ENCODE results near the gene SMAD7. TPM values are rescaled to one million over a fixed set of nuclear protein-coding genes. Genes with fewer than 3 reads are reported as not detected.

SMAD7 gene
- total RNA-seq, 2 experiments from 2014 or later: 244 to 254 TPM

DNA sequence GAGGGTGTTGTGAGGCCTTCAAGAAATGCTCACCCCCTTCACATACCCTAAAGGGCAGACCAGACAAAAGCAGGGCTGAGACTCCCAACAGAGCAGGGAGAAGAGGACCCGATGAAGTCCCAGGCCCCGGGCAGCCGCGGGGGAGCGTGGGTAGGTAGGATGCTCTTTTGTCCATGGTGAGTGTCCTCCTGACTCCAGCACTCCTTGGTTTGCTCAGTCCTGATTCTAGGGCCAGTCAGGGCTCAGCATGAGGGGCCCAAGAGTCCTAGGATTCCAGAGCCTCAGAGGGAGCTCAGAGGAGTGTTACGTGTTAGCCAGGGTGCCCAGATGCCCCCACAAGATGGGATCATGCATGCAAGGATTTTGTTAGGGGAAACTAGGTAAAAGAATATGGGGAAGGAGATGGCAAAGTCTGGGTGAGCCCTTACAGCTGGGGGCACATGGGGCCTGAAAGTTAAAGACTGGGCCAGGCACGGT is 64.8 kb downstream of the SMAD7 start:
- ATAC-seq (ENCODE audit: poor library complexity) (no peak), DNase-seq (no peak)
- H3K27me3 Mint-ChIP-seq: no peaks in the 10 kb centered on the region
- no peaks in the 10 kb centered on the region for H3K9me3 Mint-ChIP-seq
- no peak overlapping the region for H3K4me3 Mint-ChIP-seq
- Histone ChIP-seq H3K36me3 (ENCODE audit: insufficient read depth, low read length) (no peaks in the 10 kb centered on the region), H3K9me3 (ENCODE audit: control insufficient read depth in 1 of 2, insufficient read depth in 1 of 2, low read length in 2 of 2) (no peaks in the 10 kb centered on the region), H3K4me1 (ENCODE audit: insufficient read depth, low read length) (peaks cover 2% of the 10 kb centered on the region), H3K27ac (ENCODE audit: low read depth in 1 of 2, low read length in 2 of 2) (no peak overlapping the region), H3K4me3 (ENCODE audit: low read length) (no peak overlapping the region), H3K27me3 (ENCODE audit: control insufficient read depth in 1 of 2, insufficient read depth in 2 of 2, low read length in 2 of 2) (no peaks in the 10 kb centered on the region)
- H3K27ac Mint-ChIP-seq: no peak overlapping the region
- H3K36me3 Mint-ChIP-seq (ENCODE audit: low read depth): no peaks in the 10 kb centered on the region
- intact Hi-C loops (cut with DNase I, micrococcal nuclease): no loop called here
- POLR2A ChIA-PET: no interaction called here
- CTCF ChIA-PET: no interaction called here
- TF ChIP-seq, protein P1, sequence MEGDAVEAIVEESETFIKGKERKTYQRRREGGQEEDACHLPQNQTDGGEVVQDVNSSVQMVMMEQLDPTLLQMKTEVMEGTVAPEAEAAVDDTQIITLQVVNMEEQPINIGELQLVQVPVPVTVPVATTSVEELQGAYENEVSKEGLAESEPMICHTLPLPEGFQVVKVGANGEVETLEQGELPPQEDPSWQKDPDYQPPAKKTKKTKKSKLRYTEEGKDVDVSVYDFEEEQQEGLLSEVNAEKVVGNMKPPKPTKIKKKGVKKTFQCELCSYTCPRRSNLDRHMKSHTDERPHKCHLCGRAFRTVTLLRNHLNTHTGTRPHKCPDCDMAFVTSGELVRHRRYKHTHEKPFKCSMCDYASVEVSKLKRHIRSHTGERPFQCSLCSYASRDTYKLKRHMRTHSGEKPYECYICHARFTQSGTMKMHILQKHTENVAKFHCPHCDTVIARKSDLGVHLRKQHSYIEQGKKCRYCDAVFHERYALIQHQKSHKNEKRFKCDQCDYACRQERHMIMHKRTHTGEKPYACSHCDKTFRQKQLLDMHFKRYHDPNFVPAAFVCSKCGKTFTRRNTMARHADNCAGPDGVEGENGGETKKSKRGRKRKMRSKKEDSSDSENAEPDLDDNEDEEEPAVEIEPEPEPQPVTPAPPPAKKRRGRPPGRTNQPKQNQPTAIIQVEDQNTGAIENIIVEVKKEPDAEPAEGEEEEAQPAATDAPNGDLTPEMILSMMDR (IDR thresholded peaks at IDR 0.05): no peak
- H3K4me1 Mint-ChIP-seq (ENCODE audit: low read depth): no peaks in the 10 kb centered on the region

DNA sequence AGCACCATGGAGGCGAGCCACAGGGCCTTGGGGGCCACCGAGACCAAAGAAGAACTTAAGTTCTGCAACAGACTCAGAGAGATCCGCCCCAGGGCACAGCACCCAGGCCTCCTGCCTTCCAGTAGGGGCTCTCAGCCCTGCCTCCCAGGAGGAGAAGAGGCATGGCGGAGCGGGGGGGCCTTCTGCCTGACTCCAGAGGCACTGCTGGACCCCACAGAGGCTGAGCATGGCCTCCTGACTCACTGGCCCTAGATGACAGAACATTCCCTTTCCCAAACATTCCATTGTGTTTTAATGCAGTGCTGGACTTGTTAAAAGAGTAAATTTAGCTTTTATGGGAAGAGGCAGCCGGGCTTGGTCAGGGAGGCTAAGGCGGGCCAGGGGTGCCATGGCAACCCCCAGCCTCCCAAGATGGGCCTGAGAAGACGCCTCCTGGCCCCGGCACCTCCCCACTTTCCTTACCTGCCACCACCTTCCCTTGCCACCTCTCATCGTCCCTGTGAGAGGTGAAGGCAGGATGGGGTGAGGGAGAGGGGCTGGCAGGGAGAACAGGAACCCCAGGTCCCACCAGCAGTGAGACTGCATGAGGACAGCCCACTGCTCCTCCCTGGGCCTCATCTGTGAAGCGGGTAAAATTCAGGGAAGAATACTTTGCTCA is 65.4 kb downstream of the SMAD7 start:
- peaks cover 2% of the 10 kb centered on the region for H3K4me1 ChIP-seq (ENCODE audit: insufficient read depth, low read length)
- H3K4me3 Mint-ChIP-seq: no peak overlapping the region
- no peak overlapping the region for H3K27ac ChIP-seq (ENCODE audit: low read depth in 1 of 2, low read length in 2 of 2)
- CTCF ChIA-PET: no interaction called here
- TF ChIP-seq, protein P1 (IDR thresholded peaks at IDR 0.05): no peak
- no peak overlapping the region for H3K4me3 ChIP-seq (ENCODE audit: low read length)
- H3K27me3 Mint-ChIP-seq: no peaks in the 10 kb centered on the region
- no peaks in the 10 kb centered on the region for H3K9me3 ChIP-seq (ENCODE audit: control insufficient read depth in 1 of 2, insufficient read depth in 1 of 2, low read length in 2 of 2)
- H3K4me1 Mint-ChIP-seq (ENCODE audit: low read depth): peaks cover 4% of the 10 kb centered on the region
- DNase-seq (no peak), ATAC-seq (ENCODE audit: poor library complexity) (no peak)
- intact Hi-C loops (cut with DNase I, micrococcal nuclease): no loop called here
- no peak overlapping the region for H3K27ac Mint-ChIP-seq
- no peaks in the 10 kb centered on the region for H3K36me3 Mint-ChIP-seq (ENCODE audit: low read depth)
- H3K27me3 ChIP-seq (ENCODE audit: control insufficient read depth in 1 of 2, insufficient read depth in 2 of 2, low read length in 2 of 2): no peaks in the 10 kb centered on the region
- POLR2A ChIA-PET: no interaction called here
- H3K9me3 Mint-ChIP-seq: no peaks in the 10 kb centered on the region
- H3K36me3 ChIP-seq (ENCODE audit: insufficient read depth, low read length): no peaks in the 10 kb centered on the region

DNA sequence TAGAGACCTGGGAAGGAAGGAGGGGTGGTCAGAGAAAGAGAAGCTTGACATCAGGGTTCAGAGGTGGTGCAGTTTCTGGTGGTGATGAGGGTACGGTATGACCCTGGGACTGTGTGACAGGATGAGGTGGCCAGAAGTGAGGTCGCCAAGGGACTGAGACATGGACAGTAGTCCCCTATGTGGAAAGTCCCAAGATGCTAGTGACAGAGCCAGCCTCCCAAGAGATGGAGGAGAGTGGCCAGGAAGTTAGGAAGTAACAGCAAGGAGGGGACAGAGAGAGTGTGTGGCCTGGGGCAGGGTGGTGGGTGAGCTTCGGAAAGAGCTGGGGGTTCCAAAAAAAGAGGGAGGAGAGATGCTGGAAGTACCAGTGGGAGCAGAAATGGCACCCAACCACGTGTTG is 66.0 kb downstream of the SMAD7 start:
- TF ChIP-seq, protein P1 (IDR thresholded peaks at IDR 0.05): no peak
- H3K27ac ChIP-seq (ENCODE audit: low read depth in 1 of 2, low read length in 2 of 2): no peak overlapping the region
- CTCF ChIA-PET: no interaction called here
- H3K9me3 ChIP-seq (ENCODE audit: control insufficient read depth in 1 of 2, insufficient read depth in 1 of 2, low read length in 2 of 2): no peaks in the 10 kb centered on the region
- H3K4me1 ChIP-seq (ENCODE audit: insufficient read depth, low read length): peaks cover 2% of the 10 kb centered on the region
- Mint-ChIP-seq H3K4me1 (ENCODE audit: low read depth) (peaks cover 9% of the 10 kb centered on the region), H3K27me3 (no peaks in the 10 kb centered on the region), H3K27ac (no peak overlapping the region), H3K36me3 (ENCODE audit: low read depth) (no peaks in the 10 kb centered on the region), H3K4me3 (no peak overlapping the region), H3K9me3 (no peaks in the 10 kb centered on the region)
- no peak for DNase-seq
- H3K4me3 ChIP-seq (ENCODE audit: low read length): no peak overlapping the region
- intact Hi-C loops (cut with DNase I, micrococcal nuclease): no loop called here
- H3K27me3 ChIP-seq (ENCODE audit: control insufficient read depth in 1 of 2, insufficient read depth in 2 of 2, low read length in 2 of 2): no peaks in the 10 kb centered on the region
- no peak for ATAC-seq (ENCODE audit: poor library complexity)
- POLR2A ChIA-PET: no interaction called here
- no peaks in the 10 kb centered on the region for H3K36me3 ChIP-seq (ENCODE audit: insufficient read depth, low read length)
